ENCODE data around the gene CCDC192.
A peak's percentile ranks its signal among the peaks of the same experiment; 100 is the strongest.
"Not testable (repeated sequence)": the region's sequence is repeated elsewhere in the genome, so short reads cannot be mapped to it uniquely, and the experiment has no call there.

Gene CCDC192

DNA sequence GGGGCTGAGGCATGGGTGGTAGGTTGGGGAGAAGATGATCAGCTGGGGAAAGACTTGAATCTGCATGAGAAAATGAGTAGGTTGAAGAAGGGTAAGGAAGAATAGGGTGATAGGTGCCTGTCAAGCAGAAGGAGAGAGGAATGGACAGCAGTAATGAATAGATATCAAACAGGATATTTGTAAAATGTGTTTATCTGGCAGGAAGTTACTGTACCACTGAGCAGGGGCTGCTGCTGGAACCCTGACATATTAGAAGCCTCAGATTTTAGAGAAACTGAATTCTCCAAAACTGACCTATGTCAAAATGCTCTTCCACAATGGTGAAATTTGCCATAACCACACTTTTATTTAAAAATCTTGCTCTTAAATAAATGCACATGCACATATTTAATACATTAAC is 41.0 kb downstream of the CCDC192 start:
- no peak overlapping the region for H3K4me2 ChIP-seq (ENCODE audit: low read length)
- no peak overlapping the region for H3K9ac ChIP-seq (ENCODE audit: low read depth, low read length)
- H3K4me3 ChIP-seq (ENCODE audit: low read length), result no peak overlapping the region
- no peaks in the 10 kb centered on the region for H3K4me1 ChIP-seq (ENCODE audit: control insufficient read depth, insufficient read depth, low read length)
- no peaks in the 10 kb centered on the region for H3K36me3 ChIP-seq (ENCODE audit: insufficient read depth, low read length)
- peaks cover 7% of the 10 kb centered on the region for H3K27me3 ChIP-seq (ENCODE audit: control insufficient read depth, insufficient read depth, low read length)
- no peaks in the 10 kb centered on the region for H3K9me3 ChIP-seq (replicated peaks; ENCODE audit: low read length)

DNA sequence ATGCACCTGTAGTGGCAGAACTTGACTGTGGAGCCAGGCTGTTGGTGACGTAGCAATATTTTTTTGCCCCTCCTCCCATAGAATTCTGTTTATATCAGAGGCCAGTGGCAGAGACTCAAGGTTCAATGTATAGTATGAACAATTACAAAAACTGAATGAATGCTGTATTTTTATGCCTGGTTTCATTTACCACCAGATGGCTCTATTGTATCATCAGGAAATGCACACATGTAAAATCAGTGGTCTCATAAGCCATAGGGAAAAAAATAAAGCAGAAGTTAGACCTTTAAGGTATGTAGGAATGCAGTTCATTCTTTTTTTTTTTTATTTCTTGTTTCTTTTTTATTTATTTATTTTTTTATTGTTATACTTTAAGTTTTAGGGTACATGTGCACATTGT is 43.6 kb downstream of the CCDC192 start:
- no peak overlapping the region for H3K4me2 ChIP-seq (ENCODE audit: low read length)
- H3K9me3 ChIP-seq (replicated peaks; ENCODE audit: low read length), result no peaks in the 10 kb centered on the region
- H3K27me3 ChIP-seq (ENCODE audit: control insufficient read depth, insufficient read depth, low read length), result peaks cover 7% of the 10 kb centered on the region
- no peak overlapping the region for H3K4me3 ChIP-seq (ENCODE audit: low read length)
- no peaks in the 10 kb centered on the region for H3K36me3 ChIP-seq (ENCODE audit: insufficient read depth, low read length)
- H3K4me1 ChIP-seq (ENCODE audit: control insufficient read depth, insufficient read depth, low read length), result no peaks in the 10 kb centered on the region
- H3K9ac ChIP-seq (ENCODE audit: low read depth, low read length), result no peak overlapping the region

DNA sequence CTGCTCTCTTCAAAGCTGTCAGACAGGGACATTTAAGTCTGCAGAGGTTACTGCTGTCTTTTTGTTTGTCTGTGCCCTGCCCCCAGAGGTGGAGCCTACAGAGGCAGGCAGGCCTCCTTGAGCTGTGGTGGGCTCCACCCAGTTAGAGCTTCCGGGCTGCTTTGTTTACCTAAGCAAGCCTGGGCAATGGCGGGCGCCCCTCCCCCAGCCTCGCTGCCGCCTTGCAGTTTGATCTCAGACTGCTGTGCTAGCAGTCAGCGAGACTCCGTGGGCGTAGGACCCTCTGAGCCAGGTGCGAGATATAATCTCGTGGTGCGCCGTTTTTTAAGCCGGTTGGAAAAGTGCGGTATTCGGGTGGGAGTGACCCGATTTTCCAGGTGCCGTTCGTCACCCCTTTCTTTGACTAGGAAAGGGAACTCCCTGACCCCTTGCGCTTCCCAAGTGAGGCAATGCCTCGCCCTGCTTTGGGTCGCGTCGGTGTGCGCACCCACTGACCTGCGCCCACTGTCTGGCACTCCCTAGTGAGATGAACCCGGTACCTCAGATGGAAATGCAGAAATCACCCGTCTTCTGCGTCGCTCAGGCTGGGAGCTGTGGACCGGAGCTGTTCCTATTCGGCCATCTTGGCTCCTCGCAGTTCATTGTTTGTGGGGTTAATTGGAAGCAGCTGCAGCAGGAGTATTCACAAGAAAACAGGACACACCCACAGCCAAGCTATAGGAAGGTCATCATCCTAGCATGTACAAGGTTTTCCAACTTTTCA is 49.5 kb downstream of the CCDC192 start:
- not testable (repeated sequence) for H3K4me3 ChIP-seq (ENCODE audit: low read length); H3K9ac ChIP-seq (ENCODE audit: low read depth, low read length); H3K9me3 ChIP-seq (replicated peaks; ENCODE audit: low read length); H3K36me3 ChIP-seq (ENCODE audit: insufficient read depth, low read length); H3K4me2 ChIP-seq (ENCODE audit: low read length); H3K27me3 ChIP-seq (ENCODE audit: control insufficient read depth, insufficient read depth, low read length); H3K4me1 ChIP-seq (ENCODE audit: control insufficient read depth, insufficient read depth, low read length)

DNA sequence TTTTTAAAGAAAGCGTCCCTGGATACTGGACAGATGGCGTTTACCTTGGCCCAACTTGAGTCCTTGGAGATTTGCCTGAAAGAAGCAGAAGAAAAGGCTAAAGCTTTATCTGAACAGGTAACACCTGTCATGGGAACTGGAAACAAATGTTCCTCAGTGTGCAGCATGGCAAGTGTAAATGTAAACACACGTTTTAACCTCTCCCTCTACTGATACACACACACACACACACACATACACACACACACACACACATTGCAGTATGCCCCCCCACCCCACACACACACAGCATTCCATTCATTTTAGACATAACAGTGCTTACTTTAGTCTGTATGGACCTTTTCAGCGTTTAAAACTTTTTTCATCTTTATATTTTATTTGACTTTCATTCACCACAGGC is 51.1 kb downstream of the CCDC192 start:
- no peaks in the 10 kb centered on the region for H3K27me3 ChIP-seq (ENCODE audit: control insufficient read depth, insufficient read depth, low read length)
- H3K36me3 ChIP-seq (ENCODE audit: insufficient read depth, low read length), result no peaks in the 10 kb centered on the region
- no peak overlapping the region for H3K9ac ChIP-seq (ENCODE audit: low read depth, low read length)
- H3K9me3 ChIP-seq (replicated peaks; ENCODE audit: low read length), result no peaks in the 10 kb centered on the region
- no peak overlapping the region for H3K4me2 ChIP-seq (ENCODE audit: low read length)
- no peaks in the 10 kb centered on the region for H3K4me1 ChIP-seq (ENCODE audit: control insufficient read depth, insufficient read depth, low read length)
- H3K4me3 ChIP-seq (ENCODE audit: low read length), result no peak overlapping the region

DNA sequence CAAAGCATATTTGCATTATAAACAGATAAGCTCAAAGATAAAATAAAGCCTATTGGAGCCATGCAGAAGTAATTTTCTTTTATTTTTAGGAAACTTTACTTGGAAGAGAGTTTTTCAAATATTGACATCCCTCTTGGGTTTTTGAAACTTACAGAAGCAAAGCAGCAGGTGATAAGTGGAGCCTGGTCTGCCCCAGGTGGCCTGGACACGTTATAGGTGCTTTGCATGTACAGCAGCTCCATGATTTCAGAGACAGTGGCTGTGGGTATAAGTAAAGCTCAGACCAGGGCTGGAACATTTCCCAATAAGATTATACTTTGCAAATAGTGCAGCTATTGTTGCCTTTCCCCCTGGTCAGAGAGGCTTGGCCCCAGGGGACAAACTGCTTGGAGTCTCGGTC is 51.5 kb downstream of the CCDC192 start:
- no peaks in the 10 kb centered on the region for H3K27me3 ChIP-seq (ENCODE audit: control insufficient read depth, insufficient read depth, low read length)
- H3K9ac ChIP-seq (ENCODE audit: low read depth, low read length), result no peak overlapping the region
- no peak overlapping the region for H3K4me3 ChIP-seq (ENCODE audit: low read length)
- H3K9me3 ChIP-seq (replicated peaks; ENCODE audit: low read length), result no peaks in the 10 kb centered on the region
- H3K4me1 ChIP-seq (ENCODE audit: control insufficient read depth, insufficient read depth, low read length), result no peaks in the 10 kb centered on the region
- no peaks in the 10 kb centered on the region for H3K36me3 ChIP-seq (ENCODE audit: insufficient read depth, low read length)
- H3K4me2 ChIP-seq (ENCODE audit: low read length), result no peak overlapping the region

DNA sequence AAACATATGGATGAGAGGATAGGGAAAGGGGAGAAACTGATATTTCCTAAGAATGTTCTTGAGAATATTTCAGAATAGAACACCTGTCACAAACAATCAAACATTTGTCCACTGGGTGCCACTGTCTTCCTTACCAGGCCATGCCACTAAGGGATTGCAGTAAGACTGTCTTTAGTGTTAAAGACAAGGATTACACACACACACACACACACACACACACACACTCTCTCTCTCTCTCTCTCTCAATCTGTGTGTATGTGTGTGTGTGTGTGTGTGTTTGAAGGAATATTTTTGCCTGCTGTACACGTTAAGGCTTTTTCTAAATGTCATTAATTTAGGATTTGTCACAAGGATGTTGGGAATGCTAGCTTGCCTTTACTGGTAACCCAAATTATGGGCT is 54.4 kb downstream of the CCDC192 start:
- Histone ChIP-seq H3K9me3 (replicated peaks; ENCODE audit: low read length) (no peaks in the 10 kb centered on the region), H3K9ac (ENCODE audit: low read depth, low read length) (no peak overlapping the region), H3K4me2 (ENCODE audit: low read length) (no peak overlapping the region), H3K36me3 (ENCODE audit: insufficient read depth, low read length) (no peaks in the 10 kb centered on the region), H3K4me3 (ENCODE audit: low read length) (no peak overlapping the region), H3K4me1 (ENCODE audit: control insufficient read depth, insufficient read depth, low read length) (no peaks in the 10 kb centered on the region), H3K27me3 (ENCODE audit: control insufficient read depth, insufficient read depth, low read length) (no peaks in the 10 kb centered on the region)

DNA sequence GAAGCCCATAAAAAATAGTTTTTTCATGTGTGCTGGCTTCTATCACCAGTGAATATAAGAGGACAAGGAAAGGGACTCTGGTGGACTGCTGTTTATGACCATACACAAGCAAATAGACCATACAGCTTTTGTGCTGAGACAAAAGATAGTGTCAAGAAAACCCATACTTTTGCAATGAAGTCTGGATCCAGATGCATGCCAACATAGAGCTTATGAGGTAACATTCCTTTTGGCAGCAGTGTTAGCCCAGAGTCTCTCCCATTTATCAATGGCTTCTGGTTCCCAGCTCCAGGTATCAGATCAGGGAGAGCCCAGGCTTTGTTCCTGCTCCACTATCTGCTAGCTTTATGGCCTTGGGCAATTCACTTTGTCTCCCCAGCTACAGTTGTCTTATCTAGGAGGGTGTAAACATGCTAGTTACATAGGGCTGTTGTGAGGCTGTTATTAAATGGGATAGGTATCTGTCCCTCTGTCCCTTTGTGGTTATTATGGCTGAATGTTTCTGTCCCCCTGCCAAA is 55.6 kb downstream of the CCDC192 start:
- Histone ChIP-seq H3K36me3 (ENCODE audit: insufficient read depth, low read length) (no peaks in the 10 kb centered on the region), H3K9me3 (replicated peaks; ENCODE audit: low read length) (no peaks in the 10 kb centered on the region), H3K4me1 (ENCODE audit: control insufficient read depth, insufficient read depth, low read length) (no peaks in the 10 kb centered on the region), H3K4me2 (ENCODE audit: low read length) (no peak overlapping the region), H3K9ac (ENCODE audit: low read depth, low read length) (no peak overlapping the region), H3K4me3 (ENCODE audit: low read length) (no peak overlapping the region), H3K27me3 (ENCODE audit: control insufficient read depth, insufficient read depth, low read length) (no peaks in the 10 kb centered on the region)

DNA sequence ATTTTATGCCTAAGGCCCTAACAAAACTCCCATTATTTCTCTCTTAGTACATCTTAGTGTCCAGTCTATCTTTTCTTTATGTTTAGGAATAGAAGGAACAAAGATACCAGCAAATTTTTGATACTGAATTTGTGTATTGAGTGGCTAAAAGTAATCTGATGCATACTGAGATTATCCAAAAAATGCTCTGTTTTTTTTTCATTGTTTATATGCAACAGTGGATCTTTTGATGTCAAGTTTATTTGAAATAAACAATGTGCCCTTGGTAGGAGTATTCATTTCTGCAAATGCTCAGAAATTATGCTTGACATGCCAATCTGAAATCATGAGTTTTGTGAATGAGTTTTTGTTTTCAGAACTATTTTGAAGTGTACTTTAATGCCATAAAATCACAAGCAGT is 58.7 kb downstream of the CCDC192 start:
- no peak overlapping the region for H3K4me2 ChIP-seq (ENCODE audit: low read length)
- H3K4me3 ChIP-seq (ENCODE audit: low read length), result no peak overlapping the region
- H3K9ac ChIP-seq (ENCODE audit: low read depth, low read length), result no peak overlapping the region
- H3K27me3 ChIP-seq (ENCODE audit: control insufficient read depth, insufficient read depth, low read length), result no peaks in the 10 kb centered on the region
- no peaks in the 10 kb centered on the region for H3K9me3 ChIP-seq (replicated peaks; ENCODE audit: low read length)
- H3K36me3 ChIP-seq (ENCODE audit: insufficient read depth, low read length), result no peaks in the 10 kb centered on the region
- H3K4me1 ChIP-seq (ENCODE audit: control insufficient read depth, insufficient read depth, low read length), result peaks cover 11% of the 10 kb centered on the region

DNA sequence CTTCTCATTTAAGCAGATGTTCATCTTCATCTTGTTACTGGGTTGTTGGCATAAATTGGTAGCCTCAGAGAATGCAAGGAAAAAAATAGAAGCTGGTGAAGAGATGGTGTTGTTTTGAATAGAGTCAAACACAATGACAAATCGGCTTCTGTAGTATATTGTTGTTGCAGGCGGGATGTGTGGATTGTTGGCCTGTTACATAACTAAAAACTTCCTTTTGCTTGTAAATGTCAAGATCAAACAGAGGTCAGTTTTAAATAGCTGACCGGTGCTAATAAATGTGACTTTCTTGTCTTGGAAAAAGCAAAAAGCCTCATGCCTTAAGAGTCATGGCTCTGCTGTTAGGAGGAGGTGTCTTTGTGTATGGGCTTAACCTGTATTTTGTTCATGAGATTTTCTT is 59.2 kb downstream of the CCDC192 start:
- Histone ChIP-seq H3K4me2 (ENCODE audit: low read length) (no peak overlapping the region), H3K36me3 (ENCODE audit: insufficient read depth, low read length) (no peaks in the 10 kb centered on the region), H3K27me3 (ENCODE audit: control insufficient read depth, insufficient read depth, low read length) (no peaks in the 10 kb centered on the region), H3K4me3 (ENCODE audit: low read length) (no peak overlapping the region), H3K4me1 (ENCODE audit: control insufficient read depth, insufficient read depth, low read length) (peaks cover 15% of the 10 kb centered on the region), H3K9ac (ENCODE audit: low read depth, low read length) (no peak overlapping the region), H3K9me3 (replicated peaks; ENCODE audit: low read length) (no peaks in the 10 kb centered on the region)

DNA sequence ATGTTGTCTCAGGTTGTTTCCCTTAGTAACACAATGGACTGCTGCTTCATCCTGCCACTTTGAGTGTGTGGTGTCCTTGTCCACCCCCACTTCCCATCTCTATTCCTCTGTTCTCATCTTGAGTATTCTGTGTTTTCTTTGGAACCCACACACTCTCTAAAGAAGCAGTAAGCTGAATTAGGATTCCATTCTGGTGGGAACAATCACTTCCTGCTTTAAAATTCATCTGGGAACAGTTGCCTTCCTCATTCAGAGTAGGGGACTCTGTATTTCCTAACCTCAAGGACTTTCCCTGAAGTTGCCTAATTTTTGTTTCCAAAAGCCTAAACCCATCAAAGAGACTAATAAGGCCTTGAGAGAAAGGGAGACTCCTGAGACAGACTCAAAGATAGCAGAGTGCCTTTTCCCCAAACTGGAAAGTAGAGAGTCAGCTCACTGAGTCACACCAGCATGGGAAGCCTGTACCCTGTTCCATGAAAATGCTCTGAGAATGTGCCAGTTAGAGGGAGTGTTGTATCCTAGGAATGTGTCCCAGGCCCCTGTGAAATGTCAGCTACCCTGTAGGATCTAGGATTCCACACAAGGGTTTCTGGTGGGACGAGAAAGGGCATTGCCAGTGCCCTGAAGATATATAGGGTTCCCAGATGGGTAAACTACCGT is 63.6 kb downstream of the CCDC192 start:
- no peaks in the 10 kb centered on the region for H3K36me3 ChIP-seq (ENCODE audit: insufficient read depth, low read length)
- peak overlapping the region; percentile 6 for H3K9ac ChIP-seq (ENCODE audit: low read depth, low read length)
- H3K4me2 ChIP-seq (ENCODE audit: low read length), result peak overlapping the region; percentile 46
- H3K4me3 ChIP-seq (ENCODE audit: low read length), result no peak overlapping the region
- no peaks in the 10 kb centered on the region for H3K9me3 ChIP-seq (replicated peaks; ENCODE audit: low read length)
- H3K27me3 ChIP-seq (ENCODE audit: control insufficient read depth, insufficient read depth, low read length), result no peaks in the 10 kb centered on the region
- H3K4me1 ChIP-seq (ENCODE audit: control insufficient read depth, insufficient read depth, low read length), result peaks cover 15% of the 10 kb centered on the region

DNA sequence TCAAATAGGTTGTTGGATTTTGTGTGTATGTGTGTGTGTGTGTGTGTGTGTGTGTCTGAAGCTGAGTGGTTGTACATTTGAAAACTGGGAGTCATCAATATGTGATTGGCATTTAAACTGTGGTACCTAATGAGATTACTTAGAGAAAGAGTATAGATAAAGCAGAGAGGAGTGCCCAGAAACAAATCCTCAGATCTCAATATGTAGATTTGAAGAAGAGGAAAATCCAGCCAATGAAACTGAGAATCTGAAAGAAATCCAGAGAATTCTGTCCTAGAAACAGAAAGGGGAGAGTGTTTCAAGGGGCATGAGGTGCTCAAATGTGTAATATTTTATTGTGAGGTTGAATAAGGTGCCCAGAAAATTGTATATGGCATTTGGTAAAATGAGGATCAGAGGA is 66.2 kb downstream of the CCDC192 start:
- H3K36me3 ChIP-seq (ENCODE audit: insufficient read depth, low read length), result no peaks in the 10 kb centered on the region
- no peak overlapping the region for H3K9ac ChIP-seq (ENCODE audit: low read depth, low read length)
- H3K27me3 ChIP-seq (ENCODE audit: control insufficient read depth, insufficient read depth, low read length), result no peaks in the 10 kb centered on the region
- H3K9me3 ChIP-seq (replicated peaks; ENCODE audit: low read length), result no peaks in the 10 kb centered on the region
- no peak overlapping the region for H3K4me2 ChIP-seq (ENCODE audit: low read length)
- no peak overlapping the region for H3K4me3 ChIP-seq (ENCODE audit: low read length)
- peaks cover 15% of the 10 kb centered on the region for H3K4me1 ChIP-seq (ENCODE audit: control insufficient read depth, insufficient read depth, low read length)

DNA sequence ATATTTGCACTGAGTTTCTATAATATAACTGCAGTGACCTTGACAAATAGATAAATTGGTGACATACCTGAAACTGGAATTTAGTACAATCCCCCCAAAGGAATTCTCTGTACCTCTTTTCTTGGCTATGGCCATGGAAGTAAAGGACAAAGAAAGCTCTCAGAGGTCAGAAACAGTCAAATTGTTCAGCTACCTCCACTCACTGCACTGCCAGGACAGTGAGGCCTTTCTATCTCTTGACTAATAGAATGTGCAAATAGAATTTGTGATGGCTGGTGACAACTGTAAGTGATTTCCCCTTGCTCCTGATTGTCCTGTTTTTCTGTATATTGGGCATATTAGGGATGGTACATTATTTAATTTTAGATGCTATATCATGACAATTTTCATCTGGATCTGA is 67.1 kb downstream of the CCDC192 start:
- Histone ChIP-seq H3K27me3 (ENCODE audit: control insufficient read depth, insufficient read depth, low read length) (no peaks in the 10 kb centered on the region), H3K4me2 (ENCODE audit: low read length) (no peak overlapping the region), H3K9me3 (replicated peaks; ENCODE audit: low read length) (no peaks in the 10 kb centered on the region), H3K4me3 (ENCODE audit: low read length) (no peak overlapping the region), H3K4me1 (ENCODE audit: control insufficient read depth, insufficient read depth, low read length) (peaks cover 15% of the 10 kb centered on the region), H3K9ac (ENCODE audit: low read depth, low read length) (no peak overlapping the region), H3K36me3 (ENCODE audit: insufficient read depth, low read length) (no peaks in the 10 kb centered on the region)
